IMR-90 (cell line): ENCODE measurements around the gene ZDHHC7. TPM values are rescaled to one million over a fixed set of nuclear protein-coding genes. Genes with fewer than 3 reads are reported as not detected.
A peak's percentile ranks its signal among the peaks of the same experiment; 100 is the strongest.

Source experiments
- ATAC-seq: fragments of 200-7000 bp; cut with Tn5 transposase; 2 replicates; pipeline ENCODE4 v1.9.1; 2020; ENCODE audit warnings: low read depth, mild to moderate bottlenecking, moderate library complexity
- BruUV-seq: library from RNA; stranded (reverse); fragments of 400-500 nt; replicated peaks from 2 replicates; lab custom pipeline; 2021; lab: Mats Ljungman, UMichigan
- CTCF ChIA-PET: fragments of 300-600 bp; formaldehyde crosslinking; extraction: SDS; loops from one replicate; lab custom pipeline; 2021; ENCODE audit warnings: antibody characterized with exemption; lab: Yijun Ruan, JAX
- POLR2A ChIA-PET: fragments of 300-600 bp; sonication (Branson Sonifier 250); formaldehyde crosslinking; loops from one replicate; lab custom pipeline; 2022; ENCODE audit warnings: antibody characterized with exemption; ENCODE audit not compliant: unreplicated experiment; lab: Charles Lee
- DNase-seq: peaks from one replicate; pipeline ENCODE4 v3.0.0; 2013
- H2AFZ ChIP-seq: replicated peaks from 2 replicates; pipeline ENCODE3; 2013; ENCODE audit warnings: low read length, mild to moderate bottlenecking; ENCODE audit not compliant: poor library complexity
- H2AK5ac ChIP-seq: 2 replicates; pipeline ENCODE4 v1.6.1; 2013; ENCODE audit warnings: low read depth, low read length, inconsistent platforms
- H2AK9ac ChIP-seq: replicated peaks from 2 replicates; pipeline ENCODE3; 2013; ENCODE audit warnings: mild to moderate bottlenecking, low read depth, low read length, moderate library complexity; ENCODE audit not compliant: poor library complexity
- H2BK120ac ChIP-seq: 2 replicates; pipeline ENCODE4 v1.6.1; 2013; ENCODE audit warnings: low read depth, low read length, inconsistent platforms
- H2BK15ac ChIP-seq: 3 replicates; pipeline ENCODE4 v1.6.1; 2013; ENCODE audit warnings: low read depth, low read length, inconsistent platforms
- H2BK20ac ChIP-seq: 2 replicates; pipeline ENCODE4 v1.6.1; 2013; ENCODE audit warnings: low read depth, mild to moderate bottlenecking, inconsistent platforms, low read length, moderate library complexity
- H2BK5ac ChIP-seq: 2 replicates; pipeline ENCODE4 v1.6.1; 2013; ENCODE audit warnings: mild to moderate bottlenecking, low read depth, low read length, inconsistent platforms; ENCODE audit not compliant: poor library complexity, severe bottlenecking
- H3K14ac ChIP-seq: replicated peaks from 2 replicates; pipeline ENCODE4 v1.6.1; 2013; ENCODE audit warnings: low read depth, low read length, inconsistent platforms
- H3K18ac ChIP-seq: 2 replicates; pipeline ENCODE4 v1.6.1; 2013; ENCODE audit warnings: low read depth, low read length, control low read depth
- H3K23ac ChIP-seq: 2 replicates; pipeline ENCODE4 v1.6.1; 2013; ENCODE audit warnings: low read depth, low read length, inconsistent platforms
- H3K27ac ChIP-seq: 2 replicates; pipeline ENCODE4 v1.5.1; 2013; ENCODE audit warnings: mild to moderate bottlenecking, control low read depth, low read length; ENCODE audit not compliant: insufficient read depth
- H3K27me3 ChIP-seq: 2 replicates; pipeline ENCODE4 v1.6.1; 2013; ENCODE audit warnings: low read length; ENCODE audit not compliant: control insufficient read depth, insufficient read depth
- H3K36me3 ChIP-seq: 2 replicates; pipeline ENCODE4 v1.6.1; 2013; ENCODE audit warnings: low read length, mixed read lengths; ENCODE audit not compliant: control insufficient read depth, insufficient read depth
- H3K4ac ChIP-seq: 2 replicates; pipeline ENCODE4 v1.6.1; 2013; ENCODE audit warnings: low read depth, low read length, inconsistent platforms
- H3K4me1 ChIP-seq: 2 replicates; pipeline ENCODE4 v1.6.1; 2013; ENCODE audit warnings: low read length, mixed read lengths; ENCODE audit not compliant: control insufficient read depth, insufficient read depth
- H3K4me2 ChIP-seq: 2 replicates; pipeline ENCODE4 v1.6.1; 2013; ENCODE audit warnings: low read depth, mild to moderate bottlenecking, control low read depth, low read length, moderate library complexity
- H3K4me3 ChIP-seq: 2 replicates; pipeline ENCODE4 v1.5.1; 2013; ENCODE audit warnings: low read depth, mild to moderate bottlenecking, control low read depth, low read length, moderate library complexity; ENCODE audit not compliant: insufficient read depth
- H3K56ac ChIP-seq: 2 replicates; pipeline ENCODE4 v1.6.1; 2013; ENCODE audit warnings: low read length, inconsistent platforms; ENCODE audit not compliant: insufficient read depth; ENCODE audit errors: extremely low read depth
- H3K79me1 ChIP-seq, 2 experiments: 2 replicates each; pipeline ENCODE4 v1.6.1; 2013; ENCODE audit warnings: low read length in 2 of 2, inconsistent platforms in 1 of 2, low read depth in 1 of 2
- H3K9ac ChIP-seq: 2 replicates; pipeline ENCODE4 v1.6.1; 2013; ENCODE audit warnings: low read depth, low read length, control low read depth
- H3K9me1 ChIP-seq: 2 replicates; pipeline ENCODE4 v1.6.1; 2013; ENCODE audit warnings: low read length, inconsistent platforms; ENCODE audit not compliant: insufficient read depth
- H3K9me3 ChIP-seq: 2 replicates; pipeline ENCODE4 v1.6.1; 2013; ENCODE audit warnings: low read length; ENCODE audit not compliant: control insufficient read depth, insufficient read depth
- H4K20me1 ChIP-seq: 2 replicates; pipeline ENCODE4 v1.6.1; 2013; ENCODE audit warnings: low read length, inconsistent platforms; ENCODE audit not compliant: insufficient read depth
- H4K5ac ChIP-seq: 2 replicates; pipeline ENCODE4 v1.6.1; 2013; ENCODE audit warnings: mild to moderate bottlenecking, low read depth, low read length, control low read depth
- H4K8ac ChIP-seq, 2 experiments: 2 replicates each; pipeline ENCODE4 v1.6.1; 2013; ENCODE audit warnings: low read depth in 2 of 2, low read length in 2 of 2, control low read depth in 1 of 2, inconsistent platforms in 1 of 2
- H4K91ac ChIP-seq: 2 replicates; pipeline ENCODE4 v1.6.1; 2013; ENCODE audit warnings: low read depth, low read length, inconsistent platforms; ENCODE audit not compliant: insufficient read depth
- BHLHE40 ChIP-seq: fragments of 150-350 bp; IDR thresholded peaks from 2 replicates; pipeline ENCODE4 v1.6.1; 2016; ENCODE audit warnings: mild to moderate bottlenecking, low read depth, low read length
- CEBPB ChIP-seq: IDR thresholded peaks from 2 replicates; pipeline ENCODE4 v1.6.1; 2012; ENCODE audit warnings: low read depth, low read length, improper control_type of control experiment
- CHD1 ChIP-seq: IDR thresholded peaks from 2 replicates; pipeline ENCODE4 v1.6.1; 2012; ENCODE audit warnings: low read depth, low read length, improper control_type of control experiment
- FOS ChIP-seq: fragments of 150-350 bp; IDR thresholded peaks from 2 replicates; pipeline ENCODE4 v1.6.1; 2016; ENCODE audit warnings: low read depth, low read length
- MAFK ChIP-seq: IDR thresholded peaks from 2 replicates; pipeline ENCODE4 v1.6.1; 2012; ENCODE audit warnings: low read depth, low read length, improper control_type of control experiment
- MAZ ChIP-seq: IDR thresholded peaks from 2 replicates; pipeline ENCODE4 v1.6.1; 2012; ENCODE audit warnings: low read depth, mild to moderate bottlenecking, low read length, improper control_type of control experiment, moderate library complexity, borderline replicate concordance
- MXI1 ChIP-seq: IDR thresholded peaks from 2 replicates; pipeline ENCODE4 v1.6.1; 2012; ENCODE audit warnings: low read depth, mild to moderate bottlenecking, low read length, moderate library complexity, borderline replicate concordance
- NFE2L2 ChIP-seq: fragments of 150-350 bp; IDR thresholded peaks from 2 replicates; pipeline ENCODE4 v1.6.1; 2016; ENCODE audit warnings: low read depth, mild to moderate bottlenecking, low read length
- POLR2A ChIP-seq: IDR thresholded peaks from 2 replicates; pipeline ENCODE4 v1.6.1; 2012; ENCODE audit warnings: mild to moderate bottlenecking, low read depth, low read length
- RAD21 ChIP-seq: IDR thresholded peaks from 2 replicates; pipeline ENCODE4 v1.6.1; 2012; ENCODE audit warnings: low read length, improper control_type of control experiment
- RCOR1 ChIP-seq: IDR thresholded peaks from 2 replicates; pipeline ENCODE4 v1.6.1; 2012; ENCODE audit warnings: mild to moderate bottlenecking, low read length, improper control_type of control experiment; ENCODE audit not compliant: insufficient replicate concordance
- RFX5 ChIP-seq: IDR thresholded peaks from 2 replicates; pipeline ENCODE4 v1.8.0; 2012; ENCODE audit warnings: low read depth, mild to moderate bottlenecking, low read length, moderate library complexity
- SMC3 ChIP-seq: fragments of 150-350 bp; IDR thresholded peaks from 2 replicates; pipeline ENCODE4 v1.6.1; 2016; ENCODE audit warnings: low read depth, mild to moderate bottlenecking, antibody characterized with exemption, low read length, moderate library complexity
- WGBS, 2 experiments: methylation state at CpG; one replicate each; pipeline versions ENCODE4 v1.1.5 to v1.1.7; 2013; ENCODE audit warnings: missing lambda C conversion rate in 2 of 2; ENCODE audit not compliant: insufficient read length in 1 of 2; ENCODE audit errors: extremely low coverage in 2 of 2; 5-methylcytosine and 5-hydroxymethylcytosine counted together
- dilution Hi-C: fragments of 300-500 bp; cut with HindIII; formaldehyde crosslinking; loops from one replicate; pipeline ENCODE4 v1.14.3; 2018; ENCODE audit warnings: low sequenced_read_pairs; ENCODE audit not compliant: unreplicated experiment
- in situ Hi-C: fragments of 300-500 bp; cut with MboI; formaldehyde crosslinking; loops from 3 replicates; pipeline ENCODE4 v1.14.3; 2019; ENCODE audit warnings: low sequenced_read_pairs, inconsistent platforms, mixed read lengths
- intact Hi-C: fragments of 100-400 bp; cut with micrococcal nuclease; formaldehyde crosslinking; loops from 2 replicates; pipeline ENCODE4 v1.10.0; 2022
- polyA plus RNA-seq, 3 experiments: library from polyadenylated mRNA; depleted of rRNA; stranded (reverse); fragments of >200 nt; gene quantifications; 2 replicates each; pipeline ENCODE4 v1.2.3, GENCODE V29; 2012; ENCODE audit warnings: low replicate concordance in 1 of 3
- total RNA-seq: library from RNA; depleted of rRNA; stranded (reverse); fragments of >200 nt; gene quantifications from 2 replicates; pipeline ENCODE4 v1.2.3, GENCODE V29; 2012
- TF ChIP-seq, protein P1 (sequence below): conservative IDR thresholded peaks from 2 replicates; pipeline ENCODE4 v1.5.1; 2012; ENCODE audit warnings: mild to moderate bottlenecking, low read depth, low read length, improper control_type of control experiment
- TF ChIP-seq, protein P2 (sequence below): fragments of 150-350 bp; IDR thresholded peaks from 2 replicates; pipeline ENCODE4 v1.6.1; 2016; ENCODE audit warnings: low read depth, mild to moderate bottlenecking, low read length, moderate library complexity, borderline replicate concordance
- TF ChIP-seq, protein P3 (sequence below): fragments of 150-350 bp; IDR thresholded peaks from 2 replicates; pipeline ENCODE4 v1.6.1; 2017; ENCODE audit warnings: mild to moderate bottlenecking, antibody characterized with exemption, low read length, low read depth

The ZDHHC7 gene
- total and polyA plus RNA-seq, 2 of the 4 experiments (the other 2 are of a cell fraction) = 80.1 to 97.1 TPM

DNA sequence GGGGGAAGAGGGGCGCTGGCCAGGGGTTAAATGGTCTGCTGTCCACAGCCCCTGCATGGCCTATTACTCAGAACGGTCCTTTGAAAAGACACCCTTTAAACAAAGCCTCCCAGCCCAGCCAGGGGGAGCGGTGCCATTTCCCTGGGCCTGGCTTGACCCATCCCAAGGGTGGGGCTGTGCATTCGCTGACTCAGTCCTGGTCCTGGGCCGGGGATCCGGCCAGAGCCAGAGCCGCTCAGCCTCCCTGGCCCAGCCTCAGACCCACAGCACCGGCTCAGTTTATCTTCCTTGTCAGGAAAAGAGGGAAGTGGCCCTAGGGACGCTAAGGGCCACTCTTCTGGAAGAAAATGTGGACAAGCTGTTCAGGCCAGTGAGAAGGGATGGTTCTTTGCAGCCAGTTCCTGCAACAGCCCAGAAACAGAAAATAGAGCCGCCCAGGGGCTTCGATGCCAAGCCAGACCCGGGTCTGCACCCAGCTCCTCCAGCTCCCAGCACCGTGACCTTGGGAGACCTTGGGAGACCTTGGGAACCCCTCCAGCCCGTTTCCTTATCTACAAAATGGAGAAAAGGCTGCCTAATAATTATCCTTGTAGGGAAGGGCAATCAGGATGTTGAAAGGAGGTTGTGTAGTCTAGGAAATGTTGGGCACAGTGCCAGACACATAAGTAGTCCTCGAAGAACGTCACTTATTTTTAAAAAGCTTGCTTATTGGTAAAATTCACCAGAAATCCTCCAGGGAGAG, 82.5 kb downstream of the ZDHHC7 start:
- peak; percentile 39 for DNase-seq
- no peak overlapping the region for H4K5ac ChIP-seq
- H2AFZ ChIP-seq = no peak overlapping the region
- no peaks in the 10 kb centered on the region for H3K79me1 ChIP-seq
- H3K18ac ChIP-seq = no peak overlapping the region
- intact Hi-C loops = no loop called here
- no peaks in the 10 kb centered on the region for H3K9me3 ChIP-seq
- BruUV-seq = no TSS peak
- H3K56ac ChIP-seq = no peak overlapping the region
- H3K4me3 ChIP-seq = no peak overlapping the region
- peak; percentile 45; the same call in 1 of the 2 replicates for ATAC-seq
- no peak overlapping the region for H2BK20ac ChIP-seq
- H3K27me3 ChIP-seq = no peaks in the 10 kb centered on the region
- no peaks in the 10 kb centered on the region for H4K20me1 ChIP-seq
- no peaks in the 10 kb centered on the region for H3K36me3 ChIP-seq
- no peak overlapping the region for H2AK9ac ChIP-seq
- no peak overlapping the region for H3K4ac ChIP-seq
- H3K27ac ChIP-seq = no peak overlapping the region
- TF ChIP-seq, protein P1, sequence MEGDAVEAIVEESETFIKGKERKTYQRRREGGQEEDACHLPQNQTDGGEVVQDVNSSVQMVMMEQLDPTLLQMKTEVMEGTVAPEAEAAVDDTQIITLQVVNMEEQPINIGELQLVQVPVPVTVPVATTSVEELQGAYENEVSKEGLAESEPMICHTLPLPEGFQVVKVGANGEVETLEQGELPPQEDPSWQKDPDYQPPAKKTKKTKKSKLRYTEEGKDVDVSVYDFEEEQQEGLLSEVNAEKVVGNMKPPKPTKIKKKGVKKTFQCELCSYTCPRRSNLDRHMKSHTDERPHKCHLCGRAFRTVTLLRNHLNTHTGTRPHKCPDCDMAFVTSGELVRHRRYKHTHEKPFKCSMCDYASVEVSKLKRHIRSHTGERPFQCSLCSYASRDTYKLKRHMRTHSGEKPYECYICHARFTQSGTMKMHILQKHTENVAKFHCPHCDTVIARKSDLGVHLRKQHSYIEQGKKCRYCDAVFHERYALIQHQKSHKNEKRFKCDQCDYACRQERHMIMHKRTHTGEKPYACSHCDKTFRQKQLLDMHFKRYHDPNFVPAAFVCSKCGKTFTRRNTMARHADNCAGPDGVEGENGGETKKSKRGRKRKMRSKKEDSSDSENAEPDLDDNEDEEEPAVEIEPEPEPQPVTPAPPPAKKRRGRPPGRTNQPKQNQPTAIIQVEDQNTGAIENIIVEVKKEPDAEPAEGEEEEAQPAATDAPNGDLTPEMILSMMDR = no peak
- no peak for TF ChIP-seq MXI1
- no peak for TF ChIP-seq MAFK
- no peak for TF ChIP-seq POLR2A
- TF ChIP-seq FOS = no peak
- no peak for TF ChIP-seq RAD21
- TF ChIP-seq BHLHE40 = no peak
- TF ChIP-seq NFE2L2 = no peak
- TF ChIP-seq RFX5 = no peak
- TF ChIP-seq RCOR1 = no peak
- TF ChIP-seq, protein P2, sequence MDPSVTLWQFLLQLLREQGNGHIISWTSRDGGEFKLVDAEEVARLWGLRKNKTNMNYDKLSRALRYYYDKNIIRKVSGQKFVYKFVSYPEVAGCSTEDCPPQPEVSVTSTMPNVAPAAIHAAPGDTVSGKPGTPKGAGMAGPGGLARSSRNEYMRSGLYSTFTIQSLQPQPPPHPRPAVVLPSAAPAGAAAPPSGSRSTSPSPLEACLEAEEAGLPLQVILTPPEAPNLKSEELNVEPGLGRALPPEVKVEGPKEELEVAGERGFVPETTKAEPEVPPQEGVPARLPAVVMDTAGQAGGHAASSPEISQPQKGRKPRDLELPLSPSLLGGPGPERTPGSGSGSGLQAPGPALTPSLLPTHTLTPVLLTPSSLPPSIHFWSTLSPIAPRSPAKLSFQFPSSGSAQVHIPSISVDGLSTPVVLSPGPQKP = no peak
- no peak for TF ChIP-seq CHD1
- no peak for TF ChIP-seq SMC3
- TF ChIP-seq CEBPB = no peak
- no peak for TF ChIP-seq MAZ
- TF ChIP-seq, protein P3, sequence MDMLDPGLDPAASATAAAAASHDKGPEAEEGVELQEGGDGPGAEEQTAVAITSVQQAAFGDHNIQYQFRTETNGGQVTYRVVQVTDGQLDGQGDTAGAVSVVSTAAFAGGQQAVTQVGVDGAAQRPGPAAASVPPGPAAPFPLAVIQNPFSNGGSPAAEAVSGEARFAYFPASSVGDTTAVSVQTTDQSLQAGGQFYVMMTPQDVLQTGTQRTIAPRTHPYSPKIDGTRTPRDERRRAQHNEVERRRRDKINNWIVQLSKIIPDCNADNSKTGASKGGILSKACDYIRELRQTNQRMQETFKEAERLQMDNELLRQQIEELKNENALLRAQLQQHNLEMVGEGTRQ = no peak
- H2BK120ac ChIP-seq = no peak overlapping the region
- H3K4me2 ChIP-seq = no peak overlapping the region
- ChIA-PET POLR2A (no interaction called here), CTCF (no interaction called here)
- H3K9ac ChIP-seq = no peak overlapping the region
- H2BK5ac ChIP-seq = no peak overlapping the region
- no peak overlapping the region for H3K23ac ChIP-seq
- dilution Hi-C loops = no loop called here
- no peak overlapping the region for H4K8ac ChIP-seq
- WGBS, 2 experiments = 30% methylated on average over 2 of the region's 16 CpGs; no CpG with 5 or more reads in 1 of the 2 experiments
- peaks cover 2% of the 10 kb centered on the region; the same call in 1 of the 2 replicates for H3K4me1 ChIP-seq
- peaks cover 3% of the 10 kb centered on the region; the same call in 1 of the 2 replicates for H3K9me1 ChIP-seq
- H3K14ac ChIP-seq = no peak overlapping the region
- in situ Hi-C loops = no loop called here
- no peak overlapping the region for H2BK15ac ChIP-seq
- no peak overlapping the region for H2AK5ac ChIP-seq
- no peak overlapping the region for H4K91ac ChIP-seq
